ENCODE measurements around the gene NCOA3. TPM values are rescaled to one million over a fixed set of nuclear protein-coding genes. Genes with fewer than 3 reads are reported as not detected.

Gene NCOA3
- total RNA-seq, 1 experiment from 2014 or later, result 25.9 TPM

GRCh38 chr20:47705497-47705856, 203.8 kb downstream of the NCOA3 start:
- Histone ChIP-seq H3K36me3 (ENCODE audit: control insufficient read depth in 1 of 2, insufficient read depth in 2 of 2, low read length in 2 of 2) (no peaks in the 10 kb centered on the region), H3K4me2 (ENCODE audit: low read length) (peak overlapping the region; percentile 41), H3K79me2 (ENCODE audit: insufficient read depth, low read length) (no peaks in the 10 kb centered on the region), H2AFZ (ENCODE audit: low read depth, low read length, poor library complexity, severe bottlenecking) (no peak overlapping the region), H3K9me3 (ENCODE audit: control insufficient read depth in 1 of 2, insufficient read depth in 1 of 2, low read depth in 1 of 2, low read length in 2 of 2) (no peaks in the 10 kb centered on the region), H3K4me3 (replicated peaks in 1 of 2; ENCODE audit: low read depth in 1 of 2, low read length in 2 of 2) (no peak overlapping the region), H3K9ac (ENCODE audit: low read length) (no peak overlapping the region), H3K4me1 (ENCODE audit: control insufficient read depth in 1 of 2, insufficient read depth in 2 of 2, low read length in 2 of 2) (peaks cover 4 to 10% of the 10 kb centered on the region in 2 experiments; a peak in 3 of 4 replicates), H4K20me1 (ENCODE audit: insufficient read depth) (no peaks in the 10 kb centered on the region), H3K27ac (ENCODE audit: low read depth, low read length) (no peak overlapping the region), H3K9me2 (ENCODE audit: insufficient read depth) (no peaks in the 10 kb centered on the region), H3K27me3 (ENCODE audit: insufficient read depth, low read length) (no peaks in the 10 kb centered on the region)
- CTCF ChIA-PET, result interaction anchor here (0.7 to 1.4 kb wide), 3 partner anchors 20 to 915 kb away, joined by 3 to 5 read pairs (median 3); no protein-coding TSS in a partner anchor
- RAD21 ChIA-PET (ENCODE audit: low non-redundant PET in 1 of 2, low total read pairs in 2 of 2, uncharacterized antibody in 2 of 2, unreplicated experiment in 2 of 2), result no interaction called here
- no TSS peak for BruUV-seq (replicated peaks)
- DNase-seq (ENCODE audit: low read depth, low spot score) (no peak), ATAC-seq (no peak)
- intact Hi-C loops (cut with micrococcal nuclease), result no loop called here
- POLR2A ChIA-PET, result no interaction called here
- TF ChIP-seq EZH2phosphoT487 (IDR thresholded peaks at IDR 0.05; ENCODE audit: borderline replicate concordance) (no peak), EGR1 (IDR thresholded peaks at IDR 0.05; ENCODE audit: low read depth) (no peak), ZFX (IDR thresholded peaks at IDR 0.05) (no peak), ZNF274 (IDR thresholded peaks at IDR 0.05; ENCODE audit: low read depth, low read length) (no peak), ZBTB33 (IDR thresholded peaks at IDR 0.05; ENCODE audit: extremely low read depth, insufficient replicate concordance, low read length) (no peak), EZH2 (IDR thresholded peaks at IDR 0.05) (no peak), CTCF (IDR thresholded peaks at IDR 0.05 in 2 of 3, conservative IDR thresholded peaks at IDR 0.05 in 1 of 3; ENCODE audit: borderline replicate concordance in 1 of 3, insufficient read depth in 1 of 3, low read depth in 2 of 3, low read length in 2 of 3) (no peak), SP1 (IDR thresholded peaks at IDR 0.05; ENCODE audit: low read depth) (no peak), CEBPB (IDR thresholded peaks at IDR 0.05; ENCODE audit: low read depth) (no peak), ELF1 (IDR thresholded peaks at IDR 0.05; ENCODE audit: borderline replicate concordance, low read depth) (no peak), YY1 (IDR thresholded peaks at IDR 0.05; ENCODE audit: extremely low read depth, insufficient replicate concordance, low read depth, low read length) (no peak)

Measured in HCT116 (cell line).